Tibial artery (tissue), 4 donors: ENCODE results near the gene CDKL4.
"Not testable (repeated sequence)": the region's sequence is repeated elsewhere in the genome, so short reads cannot be mapped to it uniquely, and the experiment has no call there.

Source experiments
- DNase-seq, 2 donors: peaks; one replicate each; pipeline ENCODE4 v3.0.0-alpha.2; 2019
- H3K27ac ChIP-seq, 2 donors: fragments of 200-600 bp; sonication (generic) in 1 of 2; 1 replicate in 1 of 2; 2 replicates in 1 of 2; pipeline ENCODE4 v1.5.1; 2018 to 2019; ENCODE audit warnings: mild to moderate bottlenecking in 1 of 2
- H3K27me3 ChIP-seq, 2 donors: fragments of 200-600 bp; sonication (generic) in 1 of 2; one replicate each; pipeline versions ENCODE4 v1.5.1 to v1.6.0; 2016 to 2019
- H3K36me3 ChIP-seq, 3 donors: fragments of 200-600 bp; sonication (generic) in 2 of 3; one replicate each; pipeline ENCODE4 v1.5.1; 2016 to 2019; ENCODE audit warnings: mild to moderate bottlenecking in 2 of 3
- H3K4me1 ChIP-seq, 4 donors: fragments of 200-600 bp; sonication (generic) in 2 of 4; 1 replicate in 3 of 4; 2 replicates in 1 of 4; pipeline ENCODE4 v1.5.1; 2016 to 2019
- H3K4me3 ChIP-seq, 2 donors: fragments of 200-600 bp; sonication (generic) in 1 of 2; 1 replicate in 1 of 2; 2 replicates in 1 of 2; pipeline ENCODE4 v1.5.1; 2018 to 2019; ENCODE audit warnings: mild to moderate bottlenecking in 2 of 2
- H3K9me3 ChIP-seq, 3 donors: fragments of 200-600 bp; sonication (generic) in 1 of 3; one replicate each; pipeline ENCODE4 v1.5.1; 2016 to 2019
- intact Hi-C: fragments of 100-400 bp; cut with DNase I; formaldehyde crosslinking; loops from one replicate; pipeline ENCODE4 v1.15.0; 2023; ENCODE audit warnings: low total_unique reads
- TF ChIP-seq, protein P1 (sequence below), 2 experiments: fragments of 200-600 bp in 1 of 2; fragments of 450-650 bp in 1 of 2; IDR thresholded peaks; one replicate each; pipeline ENCODE4 v1.5.1; 2017 to 2019; ENCODE audit warnings: antibody characterized with exemption in 2 of 2, mild to moderate bottlenecking in 1 of 2, moderate library complexity in 1 of 2

Gene CDKL4

DNA sequence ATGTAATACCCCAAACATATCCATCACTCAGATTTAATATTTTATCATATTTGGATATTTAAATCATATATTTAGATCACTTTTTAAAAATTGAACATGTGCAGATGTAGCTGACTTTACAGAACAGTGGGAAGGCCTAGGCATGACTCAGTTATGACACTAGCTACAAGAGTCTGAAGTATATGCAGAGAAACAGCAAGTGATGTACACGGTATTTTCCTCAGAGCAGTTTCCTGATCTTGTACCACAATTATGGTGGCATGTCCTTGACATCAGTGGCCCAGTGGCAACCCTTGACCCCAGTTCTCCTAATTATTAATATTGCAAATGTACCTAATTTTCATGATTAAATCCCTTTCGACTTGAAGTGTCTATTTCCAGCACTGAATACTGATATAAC is 28.2 kb downstream of the CDKL4 start:
- no peak overlapping the region for H3K4me3 ChIP-seq
- no peaks in the 10 kb centered on the region for H3K9me3 ChIP-seq
- intact Hi-C loops = no loop called here
- no peaks in the 10 kb centered on the region for H3K36me3 ChIP-seq
- H3K27ac ChIP-seq = no peak overlapping the region
- TF ChIP-seq, protein P1, sequence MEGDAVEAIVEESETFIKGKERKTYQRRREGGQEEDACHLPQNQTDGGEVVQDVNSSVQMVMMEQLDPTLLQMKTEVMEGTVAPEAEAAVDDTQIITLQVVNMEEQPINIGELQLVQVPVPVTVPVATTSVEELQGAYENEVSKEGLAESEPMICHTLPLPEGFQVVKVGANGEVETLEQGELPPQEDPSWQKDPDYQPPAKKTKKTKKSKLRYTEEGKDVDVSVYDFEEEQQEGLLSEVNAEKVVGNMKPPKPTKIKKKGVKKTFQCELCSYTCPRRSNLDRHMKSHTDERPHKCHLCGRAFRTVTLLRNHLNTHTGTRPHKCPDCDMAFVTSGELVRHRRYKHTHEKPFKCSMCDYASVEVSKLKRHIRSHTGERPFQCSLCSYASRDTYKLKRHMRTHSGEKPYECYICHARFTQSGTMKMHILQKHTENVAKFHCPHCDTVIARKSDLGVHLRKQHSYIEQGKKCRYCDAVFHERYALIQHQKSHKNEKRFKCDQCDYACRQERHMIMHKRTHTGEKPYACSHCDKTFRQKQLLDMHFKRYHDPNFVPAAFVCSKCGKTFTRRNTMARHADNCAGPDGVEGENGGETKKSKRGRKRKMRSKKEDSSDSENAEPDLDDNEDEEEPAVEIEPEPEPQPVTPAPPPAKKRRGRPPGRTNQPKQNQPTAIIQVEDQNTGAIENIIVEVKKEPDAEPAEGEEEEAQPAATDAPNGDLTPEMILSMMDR (IDR thresholded peaks at IDR 0.05) = no peak
- no peaks in the 10 kb centered on the region for H3K27me3 ChIP-seq
- no peak for DNase-seq
- no peaks in the 10 kb centered on the region for H3K4me1 ChIP-seq

DNA sequence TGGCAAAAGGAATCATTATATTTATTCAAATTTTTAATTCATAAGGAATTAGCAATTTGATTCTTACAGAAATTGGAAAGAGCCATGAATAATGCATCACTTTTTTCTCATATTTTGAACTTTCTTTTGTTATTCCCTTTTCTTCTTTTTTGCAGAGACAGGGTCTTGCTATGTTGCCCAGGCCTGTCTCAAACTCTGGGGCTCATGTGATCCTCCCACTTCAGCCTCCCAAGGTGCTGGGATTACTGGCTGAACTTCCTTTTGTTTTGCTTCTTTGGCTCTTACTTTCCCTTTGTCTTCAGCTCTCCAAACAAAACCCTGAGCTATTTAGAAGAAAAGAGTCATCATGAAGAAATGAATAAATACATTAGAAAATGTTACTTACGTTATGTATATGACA is 30.8 kb downstream of the CDKL4 start:
- H3K27me3 ChIP-seq = no peaks in the 10 kb centered on the region
- no peaks in the 10 kb centered on the region for H3K9me3 ChIP-seq
- TF ChIP-seq, protein P1 (IDR thresholded peaks at IDR 0.05) = no peak
- H3K36me3 ChIP-seq = no peaks in the 10 kb centered on the region
- no peaks in the 10 kb centered on the region for H3K4me1 ChIP-seq
- intact Hi-C loops = no loop called here
- DNase-seq = no peak
- no peak overlapping the region for H3K27ac ChIP-seq
- H3K4me3 ChIP-seq = no peak overlapping the region

GRCh38 chr2:39210846-39211245 is 32.9 kb downstream of the CDKL4 start:
- Histone ChIP-seq H3K4me1 (no peaks in the 10 kb centered on the region), H3K36me3 (no peaks in the 10 kb centered on the region), H3K4me3 (no peak overlapping the region), H3K9me3 (no peaks in the 10 kb centered on the region), H3K27ac (no peak overlapping the region), H3K27me3 (no peaks in the 10 kb centered on the region)
- intact Hi-C loops = no loop called here
- TF ChIP-seq, protein P1 (IDR thresholded peaks at IDR 0.05) = no peak
- DNase-seq = no peak

GRCh38 chr2:39203382-39203781 is 40.4 kb downstream of the CDKL4 start:
- DNase-seq = no peak

GRCh38 chr2:39202639-39203369 is 41.0 kb downstream of the CDKL4 start:
- intact Hi-C loops = no loop called here
- H3K27ac ChIP-seq = no peak overlapping the region
- DNase-seq = no peak
- H3K9me3 ChIP-seq = no peaks in the 10 kb centered on the region
- TF ChIP-seq, protein P1 (IDR thresholded peaks at IDR 0.05) = no peak
- H3K27me3 ChIP-seq = no peaks in the 10 kb centered on the region
- H3K36me3 ChIP-seq = no peaks in the 10 kb centered on the region
- no peaks in the 10 kb centered on the region for H3K4me1 ChIP-seq
- H3K4me3 ChIP-seq = no peak overlapping the region

More at GRCh38 chr2:39203382-39203781, 40.4 kb downstream of the CDKL4 start:
- no peaks in the 10 kb centered on the region for H3K27me3 ChIP-seq
- H3K27ac ChIP-seq = no peak overlapping the region
- no peak overlapping the region for H3K4me3 ChIP-seq
- H3K36me3 ChIP-seq = no peaks in the 10 kb centered on the region
- H3K9me3 ChIP-seq = no peaks in the 10 kb centered on the region
- TF ChIP-seq, protein P1 (IDR thresholded peaks at IDR 0.05) = no peak
- no peaks in the 10 kb centered on the region for H3K4me1 ChIP-seq
- intact Hi-C loops = no loop called here

GRCh38 chr2:39197003-39197402 is 46.8 kb downstream of the CDKL4 start:
- H3K36me3 ChIP-seq, intact Hi-C loops, DNase-seq, H3K4me1 ChIP-seq, H3K27ac ChIP-seq, H3K4me3 ChIP-seq, H3K27me3 ChIP-seq: not testable (repeated sequence)
- peaks cover 0 to 14% (median 0%) of the 10 kb centered on the region in 3 donors for H3K9me3 ChIP-seq
